ENCODE measurements around the gene COMMD9.

GRCh38 chr11:36222831-36223635 lies 66.2 kb downstream of the COMMD9 start:
- TF ChIP-seq RAD21 (IDR thresholded peaks at IDR 0.05 in 1 of 2, conservative IDR thresholded peaks at IDR 0.05 in 1 of 2; ENCODE audit: low read depth in 2 of 2, low read length in 2 of 2) = no peak
- TF ChIP-seq, protein P1, sequence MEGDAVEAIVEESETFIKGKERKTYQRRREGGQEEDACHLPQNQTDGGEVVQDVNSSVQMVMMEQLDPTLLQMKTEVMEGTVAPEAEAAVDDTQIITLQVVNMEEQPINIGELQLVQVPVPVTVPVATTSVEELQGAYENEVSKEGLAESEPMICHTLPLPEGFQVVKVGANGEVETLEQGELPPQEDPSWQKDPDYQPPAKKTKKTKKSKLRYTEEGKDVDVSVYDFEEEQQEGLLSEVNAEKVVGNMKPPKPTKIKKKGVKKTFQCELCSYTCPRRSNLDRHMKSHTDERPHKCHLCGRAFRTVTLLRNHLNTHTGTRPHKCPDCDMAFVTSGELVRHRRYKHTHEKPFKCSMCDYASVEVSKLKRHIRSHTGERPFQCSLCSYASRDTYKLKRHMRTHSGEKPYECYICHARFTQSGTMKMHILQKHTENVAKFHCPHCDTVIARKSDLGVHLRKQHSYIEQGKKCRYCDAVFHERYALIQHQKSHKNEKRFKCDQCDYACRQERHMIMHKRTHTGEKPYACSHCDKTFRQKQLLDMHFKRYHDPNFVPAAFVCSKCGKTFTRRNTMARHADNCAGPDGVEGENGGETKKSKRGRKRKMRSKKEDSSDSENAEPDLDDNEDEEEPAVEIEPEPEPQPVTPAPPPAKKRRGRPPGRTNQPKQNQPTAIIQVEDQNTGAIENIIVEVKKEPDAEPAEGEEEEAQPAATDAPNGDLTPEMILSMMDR (IDR thresholded peaks at IDR 0.05; ENCODE audit: control extremely low read depth in 1 of 3, insufficient read depth in 1 of 3, low read depth in 1 of 3, low read length in 3 of 3) = no peak
- no peak for TF ChIP-seq EP300 (IDR thresholded peaks at IDR 0.05; ENCODE audit: borderline replicate concordance in 1 of 2, low read depth in 2 of 2, low read length in 2 of 2)
- TF ChIP-seq POLR2A (IDR thresholded peaks at IDR 0.05; ENCODE audit: control extremely low read depth in 1 of 2, low read depth in 2 of 2, low read length in 2 of 2) = no peak
- no peak for TF ChIP-seq JUN (IDR thresholded peaks at IDR 0.05; ENCODE audit: low read depth, low read length)
- no peak for TF ChIP-seq POLR2AphosphoS5 (IDR thresholded peaks at IDR 0.05; ENCODE audit: low read depth, low read length)
- no peak for TF ChIP-seq USF2 (IDR thresholded peaks at IDR 0.05; ENCODE audit: low read length)
- TF ChIP-seq EZH2 (IDR thresholded peaks at IDR 0.05; ENCODE audit: low read depth, low read length, severe bottlenecking) = no peak
- TF ChIP-seq SIN3A (conservative IDR thresholded peaks at IDR 0.05 in 1 of 2, IDR thresholded peaks at IDR 0.05 in 1 of 2; ENCODE audit: low read depth in 1 of 2, low read length in 2 of 2) = no peak

All from H1 (cell line).